BLaER1 (cell line): ENCODE results near the gene SLC6A20.

Experiments used
- H3K27ac ChIP-seq: shearing (Covaris generic); formaldehyde crosslinking; 2 replicates; pipeline ENCODE4 v1.8.1; 2022
- H3K27me3 ChIP-seq: shearing (Covaris generic); formaldehyde crosslinking; 2 replicates; pipeline ENCODE4 v1.8.1; 2022
- H3K36me3 ChIP-seq: shearing (Covaris generic); formaldehyde crosslinking; 2 replicates; pipeline ENCODE4 v1.8.1; 2022
- H3K4me1 ChIP-seq: shearing (Covaris generic); formaldehyde crosslinking; 2 replicates; pipeline ENCODE4 v1.8.1; 2022
- H3K4me2 ChIP-seq: shearing (Covaris generic); formaldehyde crosslinking; 2 replicates; pipeline ENCODE4 v1.8.1; 2022
- H3K4me3 ChIP-seq: shearing (Covaris generic); formaldehyde crosslinking; 2 replicates; pipeline ENCODE4 v1.8.1; 2022
- H3K9ac ChIP-seq: shearing (Covaris generic); formaldehyde crosslinking; 2 replicates; pipeline ENCODE4 v1.8.1; 2022
- H3K9me3 ChIP-seq: shearing (Covaris generic); formaldehyde crosslinking; 2 replicates; pipeline ENCODE4 v1.8.1; 2022
- H4K20me1 ChIP-seq: shearing (Covaris generic); formaldehyde crosslinking; 2 replicates; pipeline ENCODE4 v1.8.1; 2022
- Cebpa-rat ChIP-seq: shearing (Covaris generic); IDR thresholded peaks from 2 replicates; pipeline ENCODE4 v1.8.1; 2022

Gene SLC6A20

GRCh38 chr3:45748068-45748467 lies 48.3 kb downstream of the SLC6A20 start:
- H3K9ac ChIP-seq = no peak overlapping the region
- no peak overlapping the region for H3K4me3 ChIP-seq
- H3K4me2 ChIP-seq = no peak overlapping the region
- no peaks in the 10 kb centered on the region; the same call in 1 of the 2 replicates for H3K4me1 ChIP-seq
- peaks cover 19% of the 10 kb centered on the region for H3K9me3 ChIP-seq
- peaks cover 49% of the 10 kb centered on the region for H3K36me3 ChIP-seq
- H4K20me1 ChIP-seq = no peaks in the 10 kb centered on the region
- H3K27ac ChIP-seq = no peak overlapping the region
- TF ChIP-seq Cebpa-rat = no peak
- H3K27me3 ChIP-seq = no peaks in the 10 kb centered on the region

- peaks cover 19% of the 10 kb centered on the region for H3K9me3 ChIP-seq
Observed at GRCh38 chr3:45746777-45747622, 49.3 kb downstream of the SLC6A20 start.

GRCh38 chr3:45746165-45746776 lies 50.1 kb downstream of the SLC6A20 start:
- Histone ChIP-seq H3K9ac (no peak overlapping the region), H3K4me3 (no peak overlapping the region), H3K27ac (no peak overlapping the region), H3K27me3 (no peaks in the 10 kb centered on the region), H3K4me1 (peaks cover 10% of the 10 kb centered on the region), H3K9me3 (peaks cover 19% of the 10 kb centered on the region), H3K4me2 (no peak overlapping the region), H3K36me3 (peaks cover 65% of the 10 kb centered on the region), H4K20me1 (no peaks in the 10 kb centered on the region)
- TF ChIP-seq Cebpa-rat = no peak

More at GRCh38 chr3:45746777-45747622, 49.3 kb downstream of the SLC6A20 start:
- Histone ChIP-seq H3K27ac (no peak overlapping the region), H3K4me2 (no peak overlapping the region), H3K9ac (no peak overlapping the region), H3K4me1 (peaks cover 3% of the 10 kb centered on the region), H4K20me1 (no peaks in the 10 kb centered on the region), H3K4me3 (no peak overlapping the region), H3K36me3 (peaks cover 58% of the 10 kb centered on the region), H3K27me3 (no peaks in the 10 kb centered on the region)
- no peak for TF ChIP-seq Cebpa-rat

GRCh38 chr3:45742461-45743089 lies 53.8 kb downstream of the SLC6A20 start:
- Histone ChIP-seq H4K20me1 (no peaks in the 10 kb centered on the region), H3K4me3 (no peak overlapping the region), H3K27me3 (no peaks in the 10 kb centered on the region), H3K9me3 (peaks cover 7% of the 10 kb centered on the region), H3K4me2 (no peak overlapping the region), H3K9ac (no peak overlapping the region), H3K4me1 (peaks cover 16% of the 10 kb centered on the region), H3K27ac (no peak overlapping the region), H3K36me3 (peaks cover 95% of the 10 kb centered on the region)
- no peak for TF ChIP-seq Cebpa-rat

GRCh38 chr3:45741742-45742460 lies 54.4 kb downstream of the SLC6A20 start:
- Histone ChIP-seq H3K9ac (no peak overlapping the region), H3K27me3 (no peaks in the 10 kb centered on the region), H3K36me3 (peaks cover 95% of the 10 kb centered on the region), H4K20me1 (no peaks in the 10 kb centered on the region), H3K27ac (peak overlapping the region; percentile 32; the same call in 1 of the 2 replicates), H3K9me3 (peaks cover under 1% of the 10 kb centered on the region; the same call in 1 of the 2 replicates), H3K4me3 (no peak overlapping the region), H3K4me1 (peaks cover 16% of the 10 kb centered on the region), H3K4me2 (peak overlapping the region; percentile 56)
- TF ChIP-seq Cebpa-rat = no peak

DNA sequence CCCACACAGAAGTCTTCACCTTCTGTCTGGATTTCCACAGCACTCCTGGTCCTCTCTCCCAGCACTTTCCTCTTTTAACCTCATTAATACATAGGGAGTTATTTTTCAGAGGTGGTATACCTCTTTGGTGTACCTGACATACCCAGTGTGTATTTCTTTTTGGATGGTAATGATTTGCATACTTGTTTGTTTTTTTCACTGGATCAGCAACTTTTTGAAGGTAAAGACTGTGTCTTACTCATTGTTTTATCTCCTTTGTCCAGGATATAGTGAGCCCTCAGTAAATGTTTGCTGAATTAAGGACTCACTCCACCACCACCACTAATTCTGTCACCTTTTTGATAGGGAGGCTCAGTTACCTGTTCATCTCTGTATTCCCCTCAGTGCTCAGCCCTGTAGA lies 55.1 kb downstream of the SLC6A20 start:
- H3K9ac ChIP-seq = no peak overlapping the region
- H3K4me2 ChIP-seq = peak overlapping the region; percentile 56
- no peak for TF ChIP-seq Cebpa-rat
- no peaks in the 10 kb centered on the region; the same call in 1 of the 2 replicates for H3K9me3 ChIP-seq
- peaks cover 95% of the 10 kb centered on the region for H3K36me3 ChIP-seq
- no peaks in the 10 kb centered on the region for H4K20me1 ChIP-seq
- H3K4me3 ChIP-seq = no peak overlapping the region
- no peaks in the 10 kb centered on the region for H3K27me3 ChIP-seq
- peaks cover 16% of the 10 kb centered on the region for H3K4me1 ChIP-seq
- H3K27ac ChIP-seq = no peak overlapping the region

- Histone ChIP-seq H3K4me2 (no peak overlapping the region), H3K27me3 (no peaks in the 10 kb centered on the region), H4K20me1 (no peaks in the 10 kb centered on the region), H3K4me1 (peaks cover 16% of the 10 kb centered on the region), H3K27ac (no peak overlapping the region), H3K9me3 (no peaks in the 10 kb centered on the region), H3K36me3 (peaks cover 95% of the 10 kb centered on the region), H3K4me3 (no peak overlapping the region), H3K9ac (no peak overlapping the region)
- no peak for TF ChIP-seq Cebpa-rat
Observed at GRCh38 chr3:45739991-45740390, 56.3 kb downstream of the SLC6A20 start.

- no peak for TF ChIP-seq Cebpa-rat
- no peaks in the 10 kb centered on the region for H3K27me3 ChIP-seq
- H3K36me3 ChIP-seq = peaks cover 99% of the 10 kb centered on the region
- no peak overlapping the region for H3K4me2 ChIP-seq
- H3K27ac ChIP-seq = no peak overlapping the region
- peaks cover 15% of the 10 kb centered on the region for H3K4me1 ChIP-seq
- no peak overlapping the region for H3K4me3 ChIP-seq
- H3K9me3 ChIP-seq = no peaks in the 10 kb centered on the region
- no peak overlapping the region for H3K9ac ChIP-seq
- H4K20me1 ChIP-seq = no peaks in the 10 kb centered on the region
Observed at GRCh38 chr3:45737234-45737633, 59.1 kb downstream of the SLC6A20 start.

GRCh38 chr3:45736707-45737106 lies 59.6 kb downstream of the SLC6A20 start:
- H3K4me3 ChIP-seq = no peak overlapping the region
- H3K9me3 ChIP-seq = no peaks in the 10 kb centered on the region
- no peaks in the 10 kb centered on the region for H4K20me1 ChIP-seq
- no peaks in the 10 kb centered on the region for H3K27me3 ChIP-seq
- no peak for TF ChIP-seq Cebpa-rat
- no peak overlapping the region for H3K4me2 ChIP-seq
- H3K27ac ChIP-seq = no peak overlapping the region
- peaks cover 98% of the 10 kb centered on the region for H3K36me3 ChIP-seq
- peaks cover 10% of the 10 kb centered on the region for H3K4me1 ChIP-seq
- no peak overlapping the region for H3K9ac ChIP-seq
